Upper lobe of left lung (tissue), 6 donors: Measurements from ENCODE around the gene GTF2F1. TPM values are rescaled to one million over a fixed set of nuclear protein-coding genes. Genes with fewer than 3 reads are reported as not detected.
"Not testable (repeated sequence)": the region's sequence is repeated elsewhere in the genome, so short reads cannot be mapped to it uniquely, and the experiment has no call there.

Experiments used
- ATAC-seq, 2 donors: fragments of 200-7000 bp; cut with Tn5 transposase; one replicate each; pipeline ENCODE4 v1.9.1; 2022; ENCODE audit warnings: mild to moderate bottlenecking in 2 of 2, moderate library complexity in 2 of 2; ENCODE audit not compliant: low FRiP score in 2 of 2
- DNase-seq, 2 donors: peaks; one replicate each; pipeline ENCODE4 v3.0.0-alpha.2; 2019 to 2020
- H3K27ac ChIP-seq, 4 donors: fragments of 200-600 bp; sonication (generic); one replicate each; pipeline ENCODE4 v1.5.1; 2016 to 2019
- H3K27me3 ChIP-seq, 4 donors: fragments of 200-600 bp; sonication (generic); one replicate each; pipeline ENCODE4 v1.5.1; 2017 to 2019
- H3K36me3 ChIP-seq, 4 donors: fragments of 200-600 bp; sonication (generic); one replicate each; pipeline ENCODE4 v1.5.1; 2016 to 2019
- H3K4me1 ChIP-seq, 4 donors: fragments of 200-600 bp; sonication (generic); one replicate each; pipeline ENCODE4 v1.5.1; 2018 to 2019
- H3K4me3 ChIP-seq, 4 donors: fragments of 200-600 bp; sonication (generic); one replicate each; pipeline ENCODE4 v1.5.1; 2017 to 2019; ENCODE audit warnings: mild to moderate bottlenecking in 2 of 4, moderate library complexity in 1 of 4
- H3K9me3 ChIP-seq, 4 donors: fragments of 200-600 bp; sonication (generic); one replicate each; pipeline ENCODE4 v1.5.1; 2018 to 2019
- EP300 ChIP-seq, 4 donors: sonication (generic); formaldehyde crosslinking; IDR thresholded peaks; one replicate each; pipeline ENCODE4 v1.5.1; 2017; ENCODE audit warnings: antibody characterized with exemption in 4 of 4, control low read depth in 2 of 4
- POLR2A ChIP-seq, 4 donors: fragments of 450-650 bp; IDR thresholded peaks; one replicate each; pipeline ENCODE4 v1.5.1; 2016 to 2017; ENCODE audit warnings: antibody characterized with exemption in 4 of 4, mild to moderate bottlenecking in 2 of 4
- POLR2AphosphoS5 ChIP-seq, 2 donors: sonication (generic); formaldehyde crosslinking; IDR thresholded peaks; one replicate each; pipeline ENCODE4 v1.5.1; 2017; ENCODE audit warnings: antibody characterized with exemption in 2 of 2
- WGBS, 2 donors: methylation state at CpG; one replicate each; pipeline ENCODE4 v1.1.5; 2017 to 2018; 5-methylcytosine and 5-hydroxymethylcytosine counted together
- total RNA-seq, 6 donors: library from RNA; depleted of rRNA in 4 of 6; stranded (reverse); fragments of >200 nt in 4 of 6; gene quantifications; one replicate each; pipeline versions ENCODE4 v1.1.0 to v1.2.1, GENCODE V29; 2016 to 2021
- TF ChIP-seq, protein P1 (sequence below), 6 experiments: fragments of 450-650 bp in 4 of 6; fragments of 200-600 bp in 2 of 6; sonication (generic) in 2 of 6; IDR thresholded peaks; one replicate each; pipeline ENCODE4 v1.5.1; 2016 to 2019; ENCODE audit warnings: antibody characterized with exemption in 6 of 6
- donor health status: DM: no; HTN: no; CAD: no; lungs with moderate emphysema.
- donor health status: DM: no; HTN: yes; CAD: no; lungs with severe emphysema.

The GTF2F1 gene
- total RNA-seq, 6 donors from 2014 or later, result 40.3 to 76.6 (median 51.0) TPM

DNA sequence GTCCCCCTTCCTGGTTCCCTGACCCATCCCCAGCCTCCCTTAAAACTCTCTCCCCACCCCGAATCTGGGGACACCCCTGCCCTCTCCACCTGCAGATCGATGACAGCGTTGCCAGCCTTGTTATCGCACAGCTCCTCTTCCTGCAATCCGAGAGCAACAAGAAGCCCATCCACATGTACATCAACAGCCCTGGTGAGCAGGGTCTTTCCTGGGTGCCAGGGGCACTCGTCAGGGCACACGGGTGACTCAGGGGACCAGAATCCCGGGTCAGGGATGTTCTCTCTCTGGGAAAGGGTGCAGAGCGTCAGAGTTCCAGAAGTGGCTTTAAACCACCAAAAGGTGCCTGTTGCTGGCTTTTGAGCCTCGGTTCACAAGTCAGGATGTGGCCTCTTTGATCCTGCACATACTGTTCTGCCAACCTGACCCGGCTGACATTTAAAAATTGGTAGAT, 30.6 kb downstream of the GTF2F1 start:
- Histone ChIP-seq H3K27ac (peak overlapping the region; percentile 81 to 97 (median 94)), H3K4me1 (peaks cover 9 to 18% (median 16%) of the 10 kb centered on the region in 4 donors), H3K36me3 (peaks cover 25 to 38% (median 31%) of the 10 kb centered on the region in 4 donors), H3K4me3 (peak overlapping the region; percentile 91 to 99 (median 95)), H3K27me3 (no peaks in the 10 kb centered on the region), H3K9me3 (no peaks in the 10 kb centered on the region)
- TF ChIP-seq, protein P1, sequence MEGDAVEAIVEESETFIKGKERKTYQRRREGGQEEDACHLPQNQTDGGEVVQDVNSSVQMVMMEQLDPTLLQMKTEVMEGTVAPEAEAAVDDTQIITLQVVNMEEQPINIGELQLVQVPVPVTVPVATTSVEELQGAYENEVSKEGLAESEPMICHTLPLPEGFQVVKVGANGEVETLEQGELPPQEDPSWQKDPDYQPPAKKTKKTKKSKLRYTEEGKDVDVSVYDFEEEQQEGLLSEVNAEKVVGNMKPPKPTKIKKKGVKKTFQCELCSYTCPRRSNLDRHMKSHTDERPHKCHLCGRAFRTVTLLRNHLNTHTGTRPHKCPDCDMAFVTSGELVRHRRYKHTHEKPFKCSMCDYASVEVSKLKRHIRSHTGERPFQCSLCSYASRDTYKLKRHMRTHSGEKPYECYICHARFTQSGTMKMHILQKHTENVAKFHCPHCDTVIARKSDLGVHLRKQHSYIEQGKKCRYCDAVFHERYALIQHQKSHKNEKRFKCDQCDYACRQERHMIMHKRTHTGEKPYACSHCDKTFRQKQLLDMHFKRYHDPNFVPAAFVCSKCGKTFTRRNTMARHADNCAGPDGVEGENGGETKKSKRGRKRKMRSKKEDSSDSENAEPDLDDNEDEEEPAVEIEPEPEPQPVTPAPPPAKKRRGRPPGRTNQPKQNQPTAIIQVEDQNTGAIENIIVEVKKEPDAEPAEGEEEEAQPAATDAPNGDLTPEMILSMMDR (IDR thresholded peaks at IDR 0.05), result no peak
- TF ChIP-seq EP300 (IDR thresholded peaks at IDR 0.05) (no peak), POLR2A (IDR thresholded peaks at IDR 0.05) (no peak), POLR2AphosphoS5 (IDR thresholded peaks at IDR 0.05) (no peak)
- no peak for ATAC-seq
- WGBS, 2 donors, result 26 to 31% methylated on average over 11 of the region's 11 CpGs
- no peak for DNase-seq

DNA sequence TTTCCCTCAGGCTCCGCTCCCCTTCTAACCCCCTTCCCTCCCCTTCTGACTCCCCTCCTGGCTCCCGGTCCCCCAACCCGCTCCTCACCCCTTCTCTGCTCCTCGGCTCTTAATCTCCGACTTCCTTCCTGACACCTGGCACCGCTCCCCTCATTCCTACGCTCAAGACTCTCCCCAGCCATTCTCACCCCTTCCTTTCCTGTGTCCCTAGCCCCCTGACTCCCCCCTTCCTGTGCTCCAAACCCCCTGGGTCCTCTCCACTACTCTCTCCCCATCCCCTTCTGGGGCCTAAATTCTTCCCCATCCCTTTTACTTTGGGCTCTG, 31.0 kb downstream of the GTF2F1 start:
- TF ChIP-seq EP300 (IDR thresholded peaks at IDR 0.05), result no peak
- TF ChIP-seq POLR2AphosphoS5 (IDR thresholded peaks at IDR 0.05), result no peak
- TF ChIP-seq, protein P1 (IDR thresholded peaks at IDR 0.05), result no peak
- H3K36me3 ChIP-seq, result peaks cover 25 to 34% (median 30%) of the 10 kb centered on the region in 4 donors
- H3K4me1 ChIP-seq, result peaks cover 9 to 18% (median 16%) of the 10 kb centered on the region in 4 donors
- no peaks in the 10 kb centered on the region for H3K9me3 ChIP-seq
- ATAC-seq (peak in 1 of 2 donors; percentile 9), DNase-seq (no peak)
- no peaks in the 10 kb centered on the region for H3K27me3 ChIP-seq
- H3K4me3 ChIP-seq, result peak overlapping the region; percentile 91 to 99 (median 95)
- H3K27ac ChIP-seq, result peak overlapping the region; percentile 81 to 97 (median 94)
- WGBS, 2 donors, result 1 to 5% methylated on average over 7 of the region's 7 CpGs

DNA sequence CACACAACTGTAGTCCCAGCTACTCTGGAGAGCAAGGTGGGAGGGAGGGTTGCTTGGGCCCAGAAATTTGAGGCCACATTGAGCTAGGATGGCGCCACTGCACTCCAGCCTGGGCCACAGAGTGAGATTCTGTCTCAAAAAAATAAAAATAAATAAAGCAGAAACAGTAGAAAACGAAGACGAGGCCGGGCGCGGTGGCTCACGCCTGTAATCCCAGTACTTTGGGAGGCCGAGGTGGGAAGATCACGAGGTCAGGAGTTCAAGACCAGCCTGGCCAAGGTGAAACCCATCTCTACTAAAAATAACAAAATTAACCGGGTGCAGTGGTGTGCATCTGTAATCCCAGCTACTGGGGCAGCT, 32.1 kb downstream of the GTF2F1 start:
- H3K36me3 ChIP-seq, result peaks cover 15 to 23% (median 19%) of the 10 kb centered on the region in 4 donors
- peaks cover 9 to 18% (median 16%) of the 10 kb centered on the region in 4 donors for H3K4me1 ChIP-seq
- not testable (repeated sequence) for ATAC-seq, H3K9me3 ChIP-seq, H3K27me3 ChIP-seq
- H3K4me3 ChIP-seq, result peak overlapping the region in 3 of 4 donors; percentile 91 to 99 (median 96)
- WGBS, 2 donors, result 93 to 96% methylated on average over 10 of the region's 10 CpGs
- H3K27ac ChIP-seq, result peak overlapping the region; percentile 81 to 97 (median 94)
- DNase-seq, result peak in 1 of 2 donors; percentile 65

DNA sequence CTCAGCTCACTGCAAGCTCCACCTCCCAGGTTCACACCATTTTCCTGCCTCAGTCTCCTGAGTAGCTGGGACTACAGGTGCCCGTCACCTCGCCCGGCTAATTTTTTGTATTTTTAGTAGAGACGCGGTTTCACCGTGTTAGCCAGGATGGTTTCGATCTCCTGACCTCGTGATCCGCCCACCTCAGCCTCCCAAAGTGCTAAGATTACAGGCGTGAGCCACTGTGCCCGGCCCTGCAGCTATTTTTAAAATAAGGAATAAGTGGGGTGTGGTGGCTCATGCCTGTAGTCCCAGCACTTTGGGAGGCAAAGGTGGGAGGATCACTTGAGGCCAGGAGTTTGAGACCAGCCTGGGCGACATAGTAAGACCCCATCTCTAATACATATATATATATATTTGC, 32.5 kb downstream of the GTF2F1 start:
- not testable (repeated sequence) for ATAC-seq
- WGBS, 2 donors, result 91 to 94% methylated on average over 12 of the region's 12 CpGs

DNA sequence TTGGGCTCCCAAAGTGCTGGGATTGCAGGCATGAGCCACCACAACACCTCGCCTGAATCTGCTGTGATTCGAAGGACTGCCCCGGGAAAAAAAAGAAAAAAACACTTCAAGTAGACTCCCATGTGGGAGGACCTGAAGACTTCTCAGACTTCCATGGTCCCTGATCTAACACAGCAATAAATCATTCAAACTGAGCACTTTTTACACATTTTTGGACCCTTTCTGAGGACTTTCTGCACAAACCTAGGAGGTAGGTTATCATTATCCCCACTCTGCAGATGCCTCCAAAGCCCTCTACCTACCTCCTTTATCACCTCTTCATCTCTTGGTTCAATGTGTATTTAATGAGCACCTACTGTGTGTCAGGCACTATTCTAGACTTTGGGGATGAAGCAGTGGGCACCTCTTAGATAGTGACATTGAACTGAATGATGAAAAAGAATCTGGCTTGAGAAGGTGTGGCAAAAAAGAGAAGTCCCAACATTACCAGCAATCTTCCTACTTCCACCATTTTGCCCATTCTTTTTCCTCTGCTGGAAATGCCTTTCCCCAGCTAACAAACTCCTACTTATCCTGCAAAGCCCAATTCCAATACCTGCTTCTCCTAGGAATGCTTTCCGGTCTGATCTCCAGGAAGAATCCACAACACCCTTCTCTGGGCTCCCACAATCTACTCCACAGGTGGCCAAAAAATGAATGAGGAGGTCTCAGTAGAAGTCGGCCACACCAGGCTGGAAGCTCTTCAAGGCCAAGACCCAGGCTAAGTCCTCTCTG, 33.2 kb downstream of the GTF2F1 start:
- TF ChIP-seq POLR2A (IDR thresholded peaks at IDR 0.05) (no peak), POLR2AphosphoS5 (IDR thresholded peaks at IDR 0.05) (no peak), EP300 (IDR thresholded peaks at IDR 0.05) (no peak)
- TF ChIP-seq, protein P1 (IDR thresholded peaks at IDR 0.05), result no peak
- no peak for ATAC-seq

More for the DNA sequence above, 32.5 kb downstream of the GTF2F1 start:
- not testable (repeated sequence) for H3K4me3 ChIP-seq, H3K9me3 ChIP-seq, H3K27me3 ChIP-seq, H3K27ac ChIP-seq, DNase-seq
- H3K36me3 ChIP-seq, result peaks cover 11 to 19% (median 15%) of the 10 kb centered on the region in 4 donors
- H3K4me1 ChIP-seq, result peaks cover 9 to 18% (median 16%) of the 10 kb centered on the region in 4 donors

More for the DNA sequence above, 33.2 kb downstream of the GTF2F1 start:
- Histone ChIP-seq H3K4me3 (no peak overlapping the region), H3K27ac (no peak overlapping the region), H3K9me3 (no peaks in the 10 kb centered on the region), H3K36me3 (peaks cover 4 to 12% (median 8%) of the 10 kb centered on the region in 4 donors), H3K27me3 (no peaks in the 10 kb centered on the region), H3K4me1 (peaks cover 9 to 18% (median 16%) of the 10 kb centered on the region in 4 donors)
- no peak for DNase-seq
- WGBS, 2 donors, result 86 to 96% methylated on average over 5 of the region's 5 CpGs
